ENCODE data around the gene CDC42EP4. TPM values are rescaled to one million over a fixed set of nuclear protein-coding genes. Genes with fewer than 3 reads are reported as not detected.

CDC42EP4 gene, protein sequence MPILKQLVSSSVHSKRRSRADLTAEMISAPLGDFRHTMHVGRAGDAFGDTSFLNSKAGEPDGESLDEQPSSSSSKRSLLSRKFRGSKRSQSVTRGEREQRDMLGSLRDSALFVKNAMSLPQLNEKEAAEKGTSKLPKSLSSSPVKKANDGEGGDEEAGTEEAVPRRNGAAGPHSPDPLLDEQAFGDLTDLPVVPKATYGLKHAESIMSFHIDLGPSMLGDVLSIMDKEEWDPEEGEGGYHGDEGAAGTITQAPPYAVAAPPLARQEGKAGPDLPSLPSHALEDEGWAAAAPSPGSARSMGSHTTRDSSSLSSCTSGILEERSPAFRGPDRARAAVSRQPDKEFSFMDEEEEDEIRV
- 51.2 and 68.2 TPM in 2 replicates for total RNA-seq

DNA sequence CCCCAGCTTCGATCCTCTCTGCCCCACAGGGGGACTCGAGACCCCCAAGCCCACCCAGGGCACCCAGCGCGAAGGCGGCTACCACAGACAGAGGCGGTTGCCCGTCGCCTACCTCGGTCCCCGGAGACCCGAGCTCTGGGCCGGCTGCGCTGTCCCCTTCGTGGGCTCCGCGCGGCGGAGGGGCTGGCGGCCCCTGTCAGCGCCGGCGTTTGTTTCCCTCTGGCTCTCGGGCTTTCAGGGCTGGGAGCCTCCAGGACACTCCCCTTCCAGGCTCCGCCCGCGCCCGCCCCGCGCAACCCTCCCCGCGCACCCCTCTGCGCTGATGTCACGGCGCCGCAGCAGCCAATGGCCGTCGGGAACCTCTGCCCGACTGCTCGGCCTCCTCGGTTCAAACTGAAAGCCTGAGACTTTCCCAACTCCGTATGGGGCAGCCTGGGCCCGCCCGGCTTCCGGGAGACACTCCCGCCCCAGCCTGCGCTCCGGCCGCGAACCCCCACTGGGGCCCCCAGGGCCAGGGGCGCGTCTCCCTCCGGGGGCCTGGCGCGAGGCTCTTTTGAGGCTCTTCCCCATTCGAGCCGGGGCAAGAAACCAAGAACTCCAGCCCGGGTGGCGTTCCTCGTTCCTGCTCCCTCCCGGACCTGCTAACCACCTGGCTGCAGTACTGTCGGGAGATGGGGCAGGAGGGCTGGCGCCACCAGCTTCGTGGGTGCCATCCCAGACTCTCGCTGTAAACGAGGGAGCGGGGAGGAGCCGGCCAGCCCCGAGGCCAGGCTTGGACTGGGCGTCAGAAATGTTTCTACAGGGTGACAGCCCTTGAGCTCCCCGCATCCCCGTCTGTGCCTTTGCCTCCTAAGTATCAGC, at the start of gene CDC42EP4:
CDC42EP4 (minus strand) TSS at position 221 of the 861 bp plus-strand sequence. CDS start 25,501 bp downstream, outside the sequence.

DNA sequence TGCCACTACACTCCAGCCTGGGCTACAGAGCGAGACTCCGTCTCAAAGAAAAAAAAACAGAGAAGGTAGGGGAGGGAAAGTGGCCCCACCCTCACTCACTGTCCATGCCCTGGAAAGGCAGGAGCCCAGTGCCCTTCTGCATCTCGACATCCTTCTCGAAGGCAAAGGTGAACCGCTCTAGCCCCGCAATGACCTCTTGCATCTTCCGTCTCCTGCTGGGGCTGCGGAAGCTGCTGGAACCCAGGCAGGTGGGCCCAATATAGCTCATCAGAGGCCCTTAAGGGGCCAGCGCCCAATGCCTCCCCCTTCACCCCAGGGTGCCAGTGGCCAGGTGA, 50.2 kb downstream of the CDC42EP4 start, which contains the start of gene CPSF4L:
CPSF4L (minus strand) TSS at position 264 of the 335 bp plus-strand sequence; CDS start at position 202, 62 bp downstream.

Other genes with a start within 250 kb of the CDC42EP4 start
- gene SLC39A11, start 219.3 kb downstream of the CDC42EP4 start, total RNA-seq: 7.2 and 8.9 TPM in 2 replicates
- gene SSTR2, start 147.0 kb downstream of the CDC42EP4 start, total RNA-seq: under 0.01 and 0.08 TPM in 2 replicates
- 14.5 and 23.5 TPM in 2 replicates for gene COG1, start 118.9 kb downstream of the CDC42EP4 start, total RNA-seq
- 0.96 TPM in 1 of 2 replicates, not detected in the other for gene CPSF4L, start 50.1 kb downstream of the CDC42EP4 start, total RNA-seq

All from epithelial cell of alveolus of lung (primary cell).